HG02678 (cell line): ENCODE measurements around the gene TREH.
A peak's percentile ranks its signal among the peaks of the same experiment; 100 is the strongest.
"Not testable (repeated sequence)": the region's sequence is repeated elsewhere in the genome, so short reads cannot be mapped to it uniquely, and the experiment has no call there.

ENCODE experiments used
- ATAC-seq: cut with Tn5 transposase; IDR thresholded peaks from one replicate; pipeline ENCODE4 v1.9.1; 2021; ENCODE audit warnings: mild to moderate bottlenecking, moderate library complexity; ENCODE audit not compliant: unreplicated experiment

TREH gene

DNA sequence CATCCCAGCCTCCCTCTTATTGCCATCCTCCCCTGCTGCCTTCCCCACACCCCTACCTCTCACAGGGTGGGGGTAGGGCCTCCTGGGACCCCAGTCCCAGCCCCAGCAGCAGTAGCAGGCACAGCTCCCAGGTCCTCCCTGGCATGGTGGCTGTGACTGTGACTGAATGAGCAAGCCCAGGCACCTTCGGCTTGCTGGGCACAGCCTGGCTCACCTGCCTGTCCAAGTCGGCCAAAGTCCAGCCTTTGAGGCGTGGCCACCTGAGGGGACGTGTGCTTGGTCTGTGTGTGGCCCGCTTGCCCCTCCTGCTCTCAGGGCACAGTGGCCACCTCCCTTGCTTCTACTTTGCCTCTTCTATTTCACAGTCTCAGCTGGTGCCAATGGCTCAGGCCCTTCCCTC, at the start of gene TREH:
TSS of gene TREH (minus strand) at position 168 of the 400 bp plus-strand sequence. CDS start at position 145, 23 bp downstream.
- ATAC-seq: no peak

DNA sequence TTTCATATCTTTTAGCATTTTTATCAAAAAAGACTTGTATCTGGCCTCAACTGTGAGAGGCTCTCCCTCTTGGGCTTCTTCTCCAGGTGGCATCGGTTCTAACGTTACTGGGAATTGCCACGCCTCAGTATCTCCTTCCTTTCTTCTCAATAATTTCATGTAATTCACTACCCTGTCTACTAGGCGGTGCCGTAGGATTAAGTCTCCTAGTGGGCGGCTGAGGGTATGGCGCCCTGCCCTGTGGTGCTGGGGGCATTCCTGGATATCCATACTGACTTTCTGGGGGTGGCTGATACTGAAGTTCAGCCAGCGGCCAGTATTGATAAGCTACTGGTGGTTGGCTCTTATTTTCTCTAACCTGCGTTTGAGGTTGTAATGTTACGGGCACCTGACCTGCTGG, 48.7 kb upstream of the TREH start:
- ATAC-seq: not testable (repeated sequence)

DNA sequence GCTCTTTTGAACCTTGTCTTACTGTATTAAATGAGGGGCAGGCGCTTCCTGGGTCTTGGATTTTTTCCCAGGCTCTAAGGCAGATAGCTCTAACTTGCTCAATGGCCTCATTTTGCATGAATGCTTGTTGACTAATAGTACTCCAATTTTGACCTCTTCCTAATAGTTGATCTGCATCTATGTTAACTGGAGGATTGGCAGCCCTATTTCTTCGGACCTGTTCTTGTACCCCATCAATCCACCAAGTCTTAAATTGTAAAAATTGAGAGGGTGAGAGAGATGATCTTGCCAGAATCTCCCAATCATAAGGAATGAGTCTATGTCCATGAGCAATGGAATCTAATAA, 48.2 kb upstream of the TREH start:
- ATAC-seq: not testable (repeated sequence)

DNA sequence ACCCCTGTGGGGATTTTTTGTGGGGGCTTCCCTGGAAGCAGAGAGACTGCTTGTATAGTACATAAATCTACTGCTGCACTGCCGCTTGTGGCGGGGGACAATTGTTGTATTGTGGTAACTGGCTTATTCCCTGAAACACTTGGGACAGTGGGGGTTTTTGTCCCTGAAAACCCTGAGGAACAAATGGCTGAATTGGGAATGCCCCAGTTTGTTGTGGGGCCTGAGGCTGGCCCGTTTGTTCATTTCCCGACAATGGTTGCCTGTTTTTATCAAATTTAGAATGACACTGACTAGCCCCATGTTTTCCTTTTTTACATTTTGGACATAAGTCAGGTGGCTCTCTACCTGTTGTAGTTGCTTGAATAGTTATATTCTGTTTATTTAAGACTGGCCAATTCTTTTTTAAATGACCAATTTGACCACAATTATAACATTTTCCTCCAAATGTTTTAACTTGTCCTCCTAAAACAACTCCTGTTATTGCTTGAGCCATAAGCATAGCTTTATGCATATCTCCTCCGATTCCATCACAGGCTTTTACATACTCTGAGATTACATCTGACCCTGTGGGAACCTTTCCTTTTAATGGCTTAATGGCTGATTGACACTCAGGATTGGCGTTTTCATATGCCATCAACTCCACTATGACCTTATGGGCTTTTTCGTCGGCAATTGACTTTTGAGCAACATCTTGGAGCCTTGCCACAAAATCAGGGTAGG, 47.7 kb upstream of the TREH start:
- not testable (repeated sequence) for ATAC-seq

GRCh38 chr11:118721478-118722015, 42.1 kb upstream of the TREH start:
- not testable (repeated sequence) for ATAC-seq

- not testable (repeated sequence) for ATAC-seq
Observed at GRCh38 chr11:118720740-118721139, 41.3 kb upstream of the TREH start.

- not testable (repeated sequence) for ATAC-seq
Observed at GRCh38 chr11:118720078-118720477, 40.6 kb upstream of the TREH start.

GRCh38 chr11:118718562-118718961, 39.1 kb upstream of the TREH start:
- ATAC-seq: not testable (repeated sequence)

DNA sequence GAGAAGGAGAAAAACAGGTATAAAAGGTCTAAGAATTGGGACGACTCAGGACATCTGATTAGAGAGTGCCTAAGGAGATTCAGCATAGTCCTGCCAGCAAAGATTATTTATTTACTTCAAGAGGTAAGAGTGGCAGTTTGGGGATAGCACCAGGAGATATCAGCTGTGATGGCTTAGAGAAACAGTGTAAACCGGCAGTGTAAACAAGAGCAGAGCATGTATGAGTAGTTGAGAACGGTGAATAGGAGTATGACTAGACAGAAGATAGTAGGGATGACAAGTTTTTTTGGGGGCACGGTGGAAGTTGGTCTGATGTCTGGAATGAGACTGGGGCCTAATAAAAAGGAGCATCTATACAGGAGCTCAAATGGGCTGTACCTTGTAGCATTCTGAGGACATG, 38.3 kb upstream of the TREH start:
- not testable (repeated sequence) for ATAC-seq

DNA sequence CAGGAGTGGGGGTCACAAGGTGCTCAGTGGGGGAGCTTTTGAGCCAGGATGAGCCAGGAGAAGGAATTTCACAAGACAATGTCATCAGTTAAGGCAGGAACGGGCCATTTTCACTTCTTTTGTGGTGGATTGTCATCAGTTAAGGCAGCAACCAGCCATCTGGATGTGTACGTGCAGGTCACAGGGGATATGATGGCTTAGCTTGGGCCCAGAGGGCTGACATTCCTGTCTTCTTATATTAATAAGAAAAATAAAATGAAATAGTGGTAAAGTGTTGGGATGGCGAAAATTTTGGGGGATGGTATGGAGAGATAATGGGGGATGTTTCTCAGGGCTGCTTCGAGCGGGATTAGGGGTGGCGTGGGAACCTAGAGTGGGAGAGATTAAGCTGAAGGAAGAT, 37.8 kb upstream of the TREH start:
- not testable (repeated sequence) for ATAC-seq

DNA sequence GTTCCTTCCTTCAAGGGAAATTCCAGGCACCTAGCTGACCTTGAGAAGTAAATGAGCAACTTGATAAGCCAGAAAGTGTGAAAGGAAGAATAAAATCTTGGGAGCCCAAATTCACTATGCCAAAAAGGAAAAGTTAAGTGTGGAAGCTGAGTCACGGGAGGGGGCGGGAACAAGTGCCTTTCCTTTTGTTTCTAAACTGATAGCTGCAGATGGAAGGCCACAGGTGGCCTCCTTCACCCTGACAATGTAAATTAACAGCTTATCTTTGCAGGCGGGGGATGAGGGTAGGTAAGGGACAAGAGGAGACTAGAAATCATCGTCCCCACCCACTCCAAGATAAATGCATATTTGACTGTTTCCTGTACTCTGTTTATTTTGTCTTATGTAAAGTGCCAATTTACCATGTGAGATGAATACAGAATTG, 36.4 kb upstream of the TREH start:
- ATAC-seq: no peak

DNA sequence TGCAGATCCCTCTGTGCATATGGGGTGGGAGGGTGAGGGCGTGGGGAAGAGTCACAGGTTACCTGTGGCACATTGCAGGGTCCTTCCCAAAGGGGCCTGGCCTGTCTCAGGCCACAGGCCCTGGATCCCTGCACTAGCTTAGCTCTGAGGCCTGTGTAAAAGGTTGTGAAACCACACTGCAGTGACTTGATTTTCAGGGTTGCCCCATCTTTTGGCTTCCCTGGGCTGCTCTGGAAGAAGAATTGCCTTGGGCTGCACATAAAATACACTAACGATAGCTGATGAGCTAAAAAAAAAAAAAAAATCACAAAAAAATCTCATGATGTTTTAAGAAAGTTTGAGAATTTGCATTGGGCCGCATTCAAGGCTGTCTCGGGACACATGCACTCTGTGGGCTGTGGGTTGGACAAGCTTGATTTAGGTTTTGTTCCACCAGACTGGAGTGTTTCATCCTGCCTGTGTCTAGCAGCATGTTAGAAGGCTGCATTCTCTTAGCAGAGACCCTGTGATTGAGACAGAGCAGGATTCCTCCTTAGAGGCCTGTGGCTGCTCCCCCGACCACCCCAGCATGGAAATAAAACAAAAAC, 35.9 kb upstream of the TREH start:
- ATAC-seq: peak; percentile 55

- no peak for ATAC-seq
Observed at GRCh38 chr11:118714816-118715215, 35.4 kb upstream of the TREH start.

DNA sequence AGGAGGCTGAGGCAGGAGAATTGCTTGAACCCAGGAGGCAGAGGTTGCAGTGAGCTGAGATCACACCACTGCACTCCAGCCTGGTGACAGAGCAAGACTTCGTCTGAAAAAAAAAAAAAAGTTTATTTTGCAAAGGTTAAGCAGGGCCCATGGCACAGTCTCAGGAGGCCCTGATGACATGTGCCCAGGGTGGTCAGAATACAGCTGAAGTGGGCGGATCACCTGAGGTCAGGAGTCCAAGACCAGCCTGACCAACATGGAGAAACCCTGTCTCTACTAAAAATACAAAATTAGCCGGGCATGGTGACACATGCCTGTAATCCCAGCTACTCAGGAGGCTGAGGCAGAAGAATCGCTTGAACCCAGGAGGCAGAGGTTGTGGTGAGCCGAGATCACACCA, 35.0 kb upstream of the TREH start:
- ATAC-seq: not testable (repeated sequence)

GRCh38 chr11:118708296-118708695, 28.8 kb upstream of the TREH start:
- no peak for ATAC-seq

- ATAC-seq: no peak
Observed at GRCh38 chr11:118706546-118706825, 27.0 kb upstream of the TREH start.

DNA sequence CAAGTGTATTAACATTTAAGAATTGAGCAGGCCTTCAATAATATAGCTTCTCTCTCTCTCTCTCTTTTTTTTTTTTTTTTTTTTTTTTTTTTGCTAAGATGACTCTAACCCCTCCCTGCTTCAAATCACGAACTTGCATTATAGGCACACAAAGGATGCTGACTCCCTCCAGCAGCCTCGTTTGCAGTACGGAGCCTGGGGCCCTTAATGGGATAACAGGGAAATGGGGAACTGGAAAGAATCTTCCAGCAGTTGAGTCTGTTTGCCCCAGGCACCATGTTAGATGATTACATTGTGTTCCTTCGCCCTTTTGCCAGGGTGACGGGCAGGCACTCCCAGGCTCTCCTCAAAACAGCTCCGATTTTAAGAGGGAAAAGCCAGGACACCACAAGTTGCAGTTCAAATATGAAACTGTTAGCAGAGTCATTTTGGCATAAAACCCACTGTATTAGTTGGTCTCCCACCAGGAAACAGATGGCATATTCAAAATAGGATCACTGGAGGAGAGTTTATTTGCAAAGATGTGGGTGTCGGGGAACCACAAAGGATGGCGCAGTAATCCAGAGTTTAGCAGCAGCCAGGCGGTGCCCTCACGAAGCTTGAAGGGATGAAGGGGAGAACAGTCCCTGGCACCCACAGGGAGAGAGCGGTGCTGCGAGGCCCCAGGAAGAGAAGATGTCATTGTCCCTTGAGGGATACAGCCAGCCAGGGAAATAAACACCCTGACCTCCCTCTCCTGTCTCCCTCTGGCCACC, 26.5 kb upstream of the TREH start:
- no peak for ATAC-seq

- ATAC-seq: no peak
Observed at GRCh38 chr11:118705111-118705741, 25.8 kb upstream of the TREH start.

DNA sequence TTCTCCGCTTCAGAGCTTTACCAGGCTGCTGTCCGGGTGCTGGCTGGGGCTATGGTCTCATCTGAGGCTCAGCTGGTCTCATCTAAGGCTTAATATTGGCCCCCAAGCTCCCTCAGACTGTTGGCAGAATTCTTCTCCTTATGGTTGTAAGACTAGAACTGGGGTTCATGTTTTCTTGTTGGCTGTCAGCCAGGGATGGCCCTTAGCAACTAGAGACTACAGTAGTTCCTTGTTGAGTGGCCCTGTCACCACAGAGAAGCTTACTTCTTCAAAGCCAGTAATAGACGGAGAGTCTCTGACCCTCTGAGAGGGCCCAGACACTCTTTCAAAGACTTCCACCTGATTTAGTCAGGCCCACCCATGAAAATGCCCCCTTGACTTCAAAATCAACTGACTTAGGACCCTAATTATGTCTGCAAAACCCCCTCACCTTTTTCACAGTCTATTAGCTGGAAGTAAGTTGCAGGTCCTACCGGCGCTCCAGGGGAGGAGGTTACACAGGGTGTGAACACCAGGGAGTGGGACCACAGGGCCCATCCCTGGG, 24.2 kb upstream of the TREH start:
- ATAC-seq: no peak

GRCh38 chr11:118699506-118700220, 20.2 kb upstream of the TREH start:
- no peak for ATAC-seq
